ENCODE data around the gene BID. TPM values are rescaled to one million over a fixed set of nuclear protein-coding genes. Genes with fewer than 3 reads are reported as not detected.

BID gene
- total RNA-seq, 2 donors from 2014 or later, result 18.1 to 21.0 TPM

GRCh38 chr22:17728786-17729185, 45.5 kb downstream of the BID start:
- Histone ChIP-seq H3K36me3 (peaks cover 0 to 6% of the 10 kb centered on the region in 2 donors), H3K27ac (no peak overlapping the region), H3K4me1 (replicated peaks) (no peaks in the 10 kb centered on the region), H3K9me3 (no peaks in the 10 kb centered on the region), H3K27me3 (replicated peaks; ENCODE audit: insufficient read depth) (no peaks in the 10 kb centered on the region), H3K4me3 (no peak overlapping the region)
- intact Hi-C loops (cut with DNase I), result no loop called here
- WGBS, result 93% methylated on average over 8 of the region's 8 CpGs
- TF ChIP-seq POLR2A (IDR thresholded peaks at IDR 0.05) (no peak), POLR2AphosphoS5 (IDR thresholded peaks at IDR 0.05) (no peak), CTCF (IDR thresholded peaks at IDR 0.05) (no peak)
- no peak for DNase-seq (ENCODE audit: low spot score)

- Histone ChIP-seq H3K4me3 (no peak overlapping the region), H3K27ac (no peak overlapping the region), H3K4me1 (replicated peaks) (no peaks in the 10 kb centered on the region), H3K27me3 (replicated peaks; ENCODE audit: insufficient read depth) (no peaks in the 10 kb centered on the region), H3K9me3 (no peaks in the 10 kb centered on the region), H3K36me3 (peaks cover 0 to 6% of the 10 kb centered on the region in 2 donors)
- WGBS, result 77% methylated on average over 18 of the region's 18 CpGs
- intact Hi-C loops (cut with DNase I), result no loop called here
- no peak for TF ChIP-seq POLR2AphosphoS5 (IDR thresholded peaks at IDR 0.05)
- TF ChIP-seq CTCF (IDR thresholded peaks at IDR 0.05), result no peak
- no peak for TF ChIP-seq POLR2A (IDR thresholded peaks at IDR 0.05)
- no peak for DNase-seq (ENCODE audit: low spot score)
Observed at GRCh38 chr22:17726928-17727897, 47.1 kb downstream of the BID start.

- H3K9me3 ChIP-seq, result no peaks in the 10 kb centered on the region
- H3K4me1 ChIP-seq (replicated peaks), result no peaks in the 10 kb centered on the region
- no peak overlapping the region for H3K4me3 ChIP-seq
- no peaks in the 10 kb centered on the region for H3K27me3 ChIP-seq (replicated peaks; ENCODE audit: insufficient read depth)
- TF ChIP-seq POLR2AphosphoS5 (IDR thresholded peaks at IDR 0.05) (no peak), CTCF (IDR thresholded peaks at IDR 0.05) (no peak), POLR2A (IDR thresholded peaks at IDR 0.05) (no peak)
- WGBS, result 83% methylated on average over 13 of the region's 13 CpGs
- intact Hi-C loops (cut with DNase I), result no loop called here
- peaks cover 0 to 6% of the 10 kb centered on the region in 2 donors for H3K36me3 ChIP-seq
- DNase-seq (ENCODE audit: low spot score), result no peak
- no peak overlapping the region for H3K27ac ChIP-seq
Observed at GRCh38 chr22:17726006-17726927, 48.0 kb downstream of the BID start.

- H3K36me3 ChIP-seq, result peaks cover 0 to 6% of the 10 kb centered on the region in 2 donors
- H3K9me3 ChIP-seq, result no peaks in the 10 kb centered on the region
- no peaks in the 10 kb centered on the region for H3K4me1 ChIP-seq (replicated peaks)
- H3K27ac ChIP-seq, result no peak overlapping the region
- DNase-seq (ENCODE audit: low spot score), result no peak
- H3K27me3 ChIP-seq (replicated peaks; ENCODE audit: insufficient read depth), result no peaks in the 10 kb centered on the region
- intact Hi-C loops (cut with DNase I), result no loop called here
- no peak overlapping the region for H3K4me3 ChIP-seq
- TF ChIP-seq CTCF (IDR thresholded peaks at IDR 0.05), result no peak
- no peak for TF ChIP-seq POLR2A (IDR thresholded peaks at IDR 0.05)
- TF ChIP-seq POLR2AphosphoS5 (IDR thresholded peaks at IDR 0.05), result no peak
Observed at GRCh38 chr22:17725500-17725796, 48.8 kb downstream of the BID start.
